Measurements from ENCODE around the gene TMEM130. TPM values are rescaled to one million over a fixed set of nuclear protein-coding genes. Genes with fewer than 3 reads are reported as not detected.
"Not testable (repeated sequence)": the region's sequence is repeated elsewhere in the genome, so short reads cannot be mapped to it uniquely, and the experiment has no call there.

TMEM130 gene
- total and polyA plus RNA-seq, 2 donors, result 2.1 to 9.5 TPM

- Histone ChIP-seq H3K4me3 (ENCODE audit: low read depth, low read length) (no peak overlapping the region), H3K27ac (ENCODE audit: low read depth) (no peak overlapping the region), H3K4me1 (ENCODE audit: insufficient read depth) (no peaks in the 10 kb centered on the region), H3K36me3 (ENCODE audit: insufficient read depth) (no peaks in the 10 kb centered on the region)
- 96% methylated on average over 3 of the region's 3 CpGs for WGBS
- no peak for DNase-seq (ENCODE audit: extremely low spot score)
Observed at GRCh38 chr7:98848918-98849317, 20.9 kb downstream of the TMEM130 start.

GRCh38 chr7:98842552-98842951 is 27.3 kb downstream of the TMEM130 start:
- H3K4me3 ChIP-seq (ENCODE audit: low read depth, low read length); H3K4me1 ChIP-seq (ENCODE audit: insufficient read depth); DNase-seq (ENCODE audit: extremely low spot score); H3K27ac ChIP-seq (ENCODE audit: low read depth); H3K36me3 ChIP-seq (ENCODE audit: insufficient read depth): not testable (repeated sequence)
- 82% methylated on average over 2 of the region's 2 CpGs for WGBS

GRCh38 chr7:98841179-98841997 is 28.4 kb downstream of the TMEM130 start:
- Histone ChIP-seq H3K4me3 (ENCODE audit: low read depth, low read length) (no peak overlapping the region), H3K4me1 (ENCODE audit: insufficient read depth) (no peaks in the 10 kb centered on the region), H3K27ac (ENCODE audit: low read depth) (no peak overlapping the region), H3K36me3 (ENCODE audit: insufficient read depth) (no peaks in the 10 kb centered on the region)
- WGBS, result 46% methylated on average over 11 of the region's 11 CpGs
- no peak for DNase-seq (ENCODE audit: extremely low spot score)

DNA sequence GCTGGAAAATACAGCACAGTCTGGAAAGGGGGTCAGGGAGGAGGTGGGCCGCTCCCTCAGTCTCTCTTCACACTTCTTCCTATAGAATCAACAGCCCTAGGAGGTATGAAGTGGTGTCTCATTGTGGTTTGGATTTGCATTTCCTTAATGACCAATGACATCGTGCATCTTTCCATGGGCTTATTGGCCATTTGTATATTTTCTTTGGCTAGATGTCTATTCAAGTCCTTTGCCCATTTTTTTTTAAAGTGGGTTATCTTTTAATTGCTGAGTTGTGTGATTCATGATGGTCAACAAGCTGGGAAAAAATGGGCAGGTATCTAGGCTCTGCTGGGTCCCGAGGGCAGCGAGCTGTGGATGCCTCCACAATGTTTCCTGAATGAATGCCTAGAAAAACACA is 29.1 kb downstream of the TMEM130 start:
- Histone ChIP-seq H3K27ac (ENCODE audit: low read depth) (no peak overlapping the region), H3K36me3 (ENCODE audit: insufficient read depth) (no peaks in the 10 kb centered on the region), H3K4me3 (ENCODE audit: low read depth, low read length) (no peak overlapping the region), H3K4me1 (ENCODE audit: insufficient read depth) (no peaks in the 10 kb centered on the region)
- DNase-seq (ENCODE audit: extremely low spot score), result no peak
- WGBS, result 69% methylated on average over 4 of the region's 4 CpGs

GRCh38 chr7:98840096-98840495 is 29.7 kb downstream of the TMEM130 start:
- DNase-seq (ENCODE audit: extremely low spot score), result no peak
- Histone ChIP-seq H3K36me3 (ENCODE audit: insufficient read depth) (no peaks in the 10 kb centered on the region), H3K4me1 (ENCODE audit: insufficient read depth) (no peaks in the 10 kb centered on the region), H3K4me3 (ENCODE audit: low read depth, low read length) (no peak overlapping the region), H3K27ac (ENCODE audit: low read depth) (no peak overlapping the region)
- 73% methylated on average over 11 of the region's 11 CpGs for WGBS

DNA sequence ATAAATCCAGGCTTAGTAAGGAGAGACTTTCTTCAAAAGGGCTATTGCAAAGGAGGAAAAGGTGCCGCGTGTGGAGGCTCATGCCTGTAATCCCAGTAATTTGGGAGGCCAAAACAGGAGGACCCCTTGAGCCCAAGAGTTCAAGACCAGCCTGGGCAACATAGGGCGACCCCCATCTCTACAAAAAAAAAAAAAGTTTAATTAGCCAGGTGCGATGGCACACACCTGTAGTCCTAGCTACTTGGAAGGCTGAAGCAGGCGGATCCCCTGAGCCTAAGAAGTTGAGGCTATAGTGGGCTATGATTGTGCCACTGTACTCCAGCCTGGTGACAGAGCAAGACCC is 32.2 kb downstream of the TMEM130 start:
- no peak overlapping the region for H3K27ac ChIP-seq (ENCODE audit: low read depth)
- H3K4me3 ChIP-seq (ENCODE audit: low read depth, low read length), result no peak overlapping the region
- no peaks in the 10 kb centered on the region for H3K4me1 ChIP-seq (ENCODE audit: insufficient read depth)
- DNase-seq (ENCODE audit: extremely low spot score), result no peak
- 61% methylated on average over 5 of the region's 5 CpGs for WGBS
- H3K36me3 ChIP-seq (ENCODE audit: insufficient read depth), result no peaks in the 10 kb centered on the region

DNA sequence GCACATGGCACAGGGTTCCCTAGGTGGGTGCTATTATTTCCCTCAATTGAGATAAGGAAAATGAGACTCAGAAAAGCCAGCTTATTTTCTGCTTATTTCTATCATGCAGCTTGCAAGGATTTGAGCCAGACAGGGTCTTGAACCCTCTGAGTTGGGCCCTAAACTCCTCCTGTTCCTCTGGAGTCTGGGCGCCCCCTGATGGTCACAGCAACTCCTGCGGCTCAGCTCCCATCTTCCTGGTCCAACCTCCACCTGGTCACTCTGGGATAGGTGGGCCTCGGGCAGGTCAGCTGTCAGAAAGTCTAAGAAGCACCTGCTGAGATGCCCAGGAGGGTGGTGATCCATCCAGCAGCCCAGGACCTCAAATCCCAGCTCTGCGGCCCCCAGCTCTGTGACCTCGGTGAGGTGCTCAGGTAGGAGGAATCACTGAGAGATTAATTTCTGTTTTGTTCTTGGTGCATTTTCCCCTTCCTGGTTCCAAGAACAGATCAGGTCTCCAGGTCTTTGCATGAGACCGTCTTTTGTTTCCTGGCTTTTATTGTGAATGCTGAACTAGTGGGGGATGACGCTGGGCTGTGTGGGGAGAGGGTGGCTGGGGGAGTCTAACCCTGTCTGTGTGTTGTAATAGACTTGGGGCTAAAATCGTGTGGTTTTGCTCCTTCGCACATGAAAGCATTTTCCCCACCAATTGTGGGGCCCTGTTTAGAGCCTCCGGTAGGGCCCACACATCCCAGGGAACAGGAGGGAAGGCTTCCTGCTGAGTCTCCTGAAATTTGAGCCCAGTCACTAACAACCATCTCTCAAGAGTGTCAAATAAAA is 32.8 kb downstream of the TMEM130 start:
- 20% methylated on average over 10 of the region's 10 CpGs for WGBS
- Histone ChIP-seq H3K4me1 (ENCODE audit: insufficient read depth) (no peaks in the 10 kb centered on the region), H3K27ac (ENCODE audit: low read depth) (no peak overlapping the region), H3K4me3 (ENCODE audit: low read depth, low read length) (no peak overlapping the region), H3K36me3 (ENCODE audit: insufficient read depth) (no peaks in the 10 kb centered on the region)
- DNase-seq (ENCODE audit: extremely low spot score), result no peak

GRCh38 chr7:98834949-98835348 is 34.9 kb downstream of the TMEM130 start:
- 69% methylated on average over 8 of the region's 8 CpGs for WGBS
- DNase-seq (ENCODE audit: extremely low spot score), result no peak
- H3K36me3 ChIP-seq (ENCODE audit: insufficient read depth), result no peaks in the 10 kb centered on the region
- H3K27ac ChIP-seq (ENCODE audit: low read depth), result no peak overlapping the region
- no peaks in the 10 kb centered on the region for H3K4me1 ChIP-seq (ENCODE audit: insufficient read depth)
- H3K4me3 ChIP-seq (ENCODE audit: low read depth, low read length), result no peak overlapping the region

- no peak overlapping the region for H3K27ac ChIP-seq (ENCODE audit: low read depth)
- WGBS, result 88% methylated on average over 2 of the region's 2 CpGs
- no peaks in the 10 kb centered on the region for H3K4me1 ChIP-seq (ENCODE audit: insufficient read depth)
- H3K4me3 ChIP-seq (ENCODE audit: low read depth, low read length), result no peak overlapping the region
- H3K36me3 ChIP-seq (ENCODE audit: insufficient read depth), result no peaks in the 10 kb centered on the region
- no peak for DNase-seq (ENCODE audit: extremely low spot score)
Observed at GRCh38 chr7:98833022-98833421, 36.8 kb downstream of the TMEM130 start.

- H3K4me3 ChIP-seq (ENCODE audit: low read depth, low read length), result no peak overlapping the region
- no peak overlapping the region for H3K27ac ChIP-seq (ENCODE audit: low read depth)
- no peak for DNase-seq (ENCODE audit: extremely low spot score)
- 79% methylated on average over 8 of the region's 8 CpGs for WGBS
- H3K4me1 ChIP-seq (ENCODE audit: insufficient read depth), result no peaks in the 10 kb centered on the region
- no peaks in the 10 kb centered on the region for H3K36me3 ChIP-seq (ENCODE audit: insufficient read depth)
Observed at GRCh38 chr7:98831641-98832221, 38.1 kb downstream of the TMEM130 start.

DNA sequence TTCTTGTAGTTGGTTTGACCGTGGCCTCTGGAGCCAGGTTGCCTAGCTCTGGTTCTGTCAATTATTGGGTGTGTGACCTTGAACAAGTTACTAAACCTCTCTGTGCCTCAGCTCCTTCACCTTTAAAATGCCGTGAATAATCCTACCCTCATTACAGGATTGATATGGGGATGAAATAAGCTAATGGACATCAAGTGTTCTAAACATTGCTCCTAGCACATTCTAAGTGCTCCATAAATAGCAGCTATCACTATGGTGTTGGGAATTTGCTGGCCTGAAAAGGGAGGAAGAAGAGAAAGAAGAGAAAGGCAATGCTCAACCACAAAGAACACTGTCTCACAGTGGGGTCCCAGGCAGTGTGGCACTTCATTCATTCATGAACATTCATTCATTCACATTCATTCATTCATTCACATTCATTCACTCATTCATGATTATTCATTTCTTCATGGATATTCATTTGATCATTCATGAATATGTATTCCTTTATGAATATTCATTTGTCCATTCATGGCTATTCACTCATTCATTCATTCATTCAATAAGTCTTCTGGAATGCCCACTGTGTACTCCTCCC is 38.8 kb downstream of the TMEM130 start:
- no peak for DNase-seq (ENCODE audit: extremely low spot score)

GRCh38 chr7:98828368-98828767 is 41.4 kb downstream of the TMEM130 start:
- H3K4me1 ChIP-seq (ENCODE audit: insufficient read depth), result no peaks in the 10 kb centered on the region
- H3K4me3 ChIP-seq (ENCODE audit: low read depth, low read length), result no peak overlapping the region
- no peak overlapping the region for H3K27ac ChIP-seq (ENCODE audit: low read depth)
- 92% methylated on average over 8 of the region's 8 CpGs for WGBS
- no peaks in the 10 kb centered on the region for H3K36me3 ChIP-seq (ENCODE audit: insufficient read depth)
- no peak for DNase-seq (ENCODE audit: extremely low spot score)

More for the DNA sequence above, 38.8 kb downstream of the TMEM130 start:
- Histone ChIP-seq H3K4me3 (ENCODE audit: low read depth, low read length) (no peak overlapping the region), H3K4me1 (ENCODE audit: insufficient read depth) (no peaks in the 10 kb centered on the region), H3K36me3 (ENCODE audit: insufficient read depth) (no peaks in the 10 kb centered on the region), H3K27ac (ENCODE audit: low read depth) (no peak overlapping the region)
- 59% methylated on average over 2 of the region's 2 CpGs for WGBS

DNA sequence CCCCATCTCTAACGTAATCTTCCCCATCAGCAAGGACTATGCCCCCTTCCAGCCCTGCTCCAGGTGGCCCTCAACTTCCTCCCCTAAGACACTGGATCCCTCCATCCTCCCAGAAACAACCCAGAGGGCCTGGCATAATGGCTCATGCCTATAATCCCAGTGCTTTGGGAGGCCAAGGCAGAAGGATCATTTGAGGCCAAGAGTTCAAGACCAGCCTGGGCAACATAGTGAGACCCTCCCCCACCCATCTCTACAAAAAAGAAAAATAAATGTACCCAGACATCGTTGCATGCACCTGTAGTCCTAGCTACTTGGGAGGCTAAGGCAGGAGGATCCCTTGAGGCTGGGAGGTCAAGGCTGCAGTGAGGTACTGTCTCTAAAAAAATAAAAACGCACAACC is 42.6 kb downstream of the TMEM130 start:
- WGBS, result 63% methylated on average over 3 of the region's 3 CpGs
- Histone ChIP-seq H3K4me1 (ENCODE audit: insufficient read depth) (no peaks in the 10 kb centered on the region), H3K4me3 (ENCODE audit: low read depth, low read length) (no peak overlapping the region), H3K27ac (ENCODE audit: low read depth) (no peak overlapping the region), H3K36me3 (ENCODE audit: insufficient read depth) (no peaks in the 10 kb centered on the region)
- no peak for DNase-seq (ENCODE audit: extremely low spot score)

Data from urinary bladder (tissue), 4 donors.